SH-SY5Y (cell line): Measurements from ENCODE around the gene SLC15A2.

ENCODE experiments used
- GATA2 ChIP-seq: IDR thresholded peaks from 2 replicates; pipeline ENCODE4 v1.6.1; 2011; ENCODE audit warnings: mild to moderate bottlenecking, low read depth, low read length
- GATA3 ChIP-seq: IDR thresholded peaks from 2 replicates; pipeline ENCODE4 v1.6.1; 2011; ENCODE audit warnings: low read depth, mild to moderate bottlenecking, low read length, moderate library complexity

DNA sequence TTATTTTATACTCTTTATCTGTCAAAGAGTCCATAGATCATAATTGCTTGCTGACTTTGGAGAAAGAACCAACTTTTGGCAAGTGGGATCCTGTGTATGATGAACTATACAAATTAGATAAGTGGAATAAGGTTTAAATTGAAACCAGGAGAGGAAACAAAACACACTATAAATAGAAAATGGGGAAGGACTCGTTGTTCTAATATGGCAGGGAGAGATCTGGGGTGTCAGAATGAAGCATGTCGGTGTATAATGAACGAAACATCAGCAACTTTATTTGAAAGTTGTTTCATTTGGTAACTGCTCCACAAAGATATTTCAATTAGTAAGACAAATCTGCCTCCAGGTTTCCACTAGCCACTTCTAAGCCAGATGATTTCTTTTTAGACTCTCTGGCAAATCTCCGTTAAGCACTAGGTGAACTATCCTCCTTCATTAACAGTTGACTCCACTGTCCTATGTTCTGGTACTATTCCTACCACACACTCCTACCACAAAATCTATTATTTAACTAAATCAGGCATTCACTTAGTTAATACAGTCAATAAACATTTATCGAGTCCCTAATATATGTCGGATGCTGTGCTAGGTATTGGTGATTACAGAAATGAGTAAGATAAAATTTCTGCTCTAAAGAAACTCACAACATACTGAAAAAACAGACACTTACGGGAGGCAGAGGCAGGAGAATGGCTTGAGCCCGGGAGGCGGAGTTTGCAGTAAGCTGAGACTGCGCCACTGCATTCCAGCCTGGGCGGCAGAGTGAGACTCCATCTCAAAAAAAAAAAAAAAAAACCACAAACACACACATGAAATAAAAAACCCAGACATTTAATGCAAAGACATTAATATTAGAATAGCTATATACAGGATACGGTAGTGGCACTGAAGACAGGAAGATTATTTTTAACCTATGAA, 20.1 kb downstream of the SLC15A2 start:
- TF ChIP-seq GATA3 (no peak), GATA2 (no peak)
